OCI-LY7 (cell line): ENCODE data around the gene RUFY2. TPM values are rescaled to one million over a fixed set of nuclear protein-coding genes. Genes with fewer than 3 reads are reported as not detected.
A peak's percentile ranks its signal among the peaks of the same experiment; 100 is the strongest.

ENCODE experiments used
- BruUV-seq: library from RNA; stranded (reverse); fragments of 400-500 nt; replicated peaks from 2 replicates; lab custom pipeline; 2021; lab: Mats Ljungman, UMichigan
- CTCF ChIA-PET: fragments of 300-600 bp; sonication (Branson Sonifier 250); formaldehyde crosslinking; loops from one replicate; lab custom pipeline; 2022; ENCODE audit warnings: antibody characterized with exemption; ENCODE audit not compliant: unreplicated experiment; lab: Charles Lee
- POLR2A ChIA-PET: fragments of 300-600 bp; sonication (Branson Sonifier 250); formaldehyde crosslinking; loops from one replicate; lab custom pipeline; 2022; ENCODE audit warnings: antibody characterized with exemption; lab: Charles Lee
- DNase-seq: peaks from one replicate; pipeline ENCODE4 v3.0.0-alpha.2; 2015; ENCODE audit warnings: low spot score
- H2AFZ ChIP-seq: fragments of 200-600 bp; sonication (generic), shearing (Covaris generic); 2 replicates; pipeline ENCODE4 v1.6.1; 2014; ENCODE audit warnings: mild to moderate bottlenecking, antibody characterized with exemption, low read length, moderate library complexity
- H3K27ac ChIP-seq: fragments of 200-600 bp; sonication (generic); 2 replicates; pipeline ENCODE4 v1.5.1; 2014; ENCODE audit warnings: mixed run types, low read depth, mild to moderate bottlenecking, moderate library complexity, low read length, inconsistent platforms; ENCODE audit not compliant: poor library complexity, severe bottlenecking
- H3K36me3 ChIP-seq: fragments of 200-600 bp; sonication (generic); 2 replicates; pipeline ENCODE4 v1.6.1; 2014; ENCODE audit warnings: mild to moderate bottlenecking, antibody characterized with exemption, low read length, moderate library complexity, mixed read lengths; ENCODE audit not compliant: insufficient read depth
- H3K4me1 ChIP-seq: fragments of 200-600 bp; sonication (generic); 2 replicates; pipeline ENCODE4 v1.5.1; 2014; ENCODE audit warnings: mild to moderate bottlenecking, low read length; ENCODE audit not compliant: insufficient read depth, poor library complexity, severe bottlenecking
- H3K4me2 ChIP-seq: fragments of 200-600 bp; sonication (generic); 2 replicates; pipeline ENCODE4 v1.6.1; 2014; ENCODE audit warnings: mild to moderate bottlenecking, low read length
- H3K4me3 ChIP-seq: fragments of 200-600 bp; sonication (generic); 2 replicates; pipeline ENCODE4 v1.5.1; 2014; ENCODE audit warnings: mild to moderate bottlenecking, low read depth, low read length; ENCODE audit not compliant: poor library complexity, severe bottlenecking
- H3K79me2 ChIP-seq: fragments of 200-600 bp; sonication (generic); 2 replicates; pipeline ENCODE4 v1.6.1; 2016; ENCODE audit warnings: low read depth, mild to moderate bottlenecking, low read length, moderate library complexity, mixed read lengths; ENCODE audit not compliant: insufficient read depth
- H3K9me2 ChIP-seq: fragments of 200-600 bp; sonication (generic); 2 replicates; pipeline ENCODE4 v1.6.1; 2016; ENCODE audit warnings: mild to moderate bottlenecking, low read length, mixed read lengths; ENCODE audit not compliant: insufficient read depth
- H3K9me3 ChIP-seq: fragments of 200-600 bp; sonication (generic); 2 replicates; pipeline ENCODE4 v1.6.1; 2014; ENCODE audit warnings: mild to moderate bottlenecking, mixed run types, low read length, mixed read lengths
- H4K20me1 ChIP-seq: fragments of 200-600 bp; sonication (generic); 2 replicates; pipeline ENCODE4 v1.6.1; 2014; ENCODE audit warnings: mild to moderate bottlenecking, antibody characterized with exemption, low read length, moderate library complexity, mixed read lengths; ENCODE audit not compliant: insufficient read depth
- CTCF ChIP-seq: fragments of 200-600 bp; sonication (generic); conservative IDR thresholded peaks from 2 replicates; pipeline ENCODE4 v1.5.1; 2014; ENCODE audit warnings: mild to moderate bottlenecking, antibody characterized with exemption, low read length, moderate library complexity, mixed read lengths
- EZH2phosphoT487 ChIP-seq: fragments of 200-600 bp; sonication (generic); IDR thresholded peaks from 2 replicates; pipeline ENCODE4 v1.6.1; 2018; ENCODE audit warnings: low read depth, borderline replicate concordance, mild to moderate bottlenecking, mixed run types, antibody characterized with exemption, low read length, moderate library complexity, mixed read lengths
- intact Hi-C: fragments of 100-400 bp; cut with micrococcal nuclease; formaldehyde crosslinking; loops from one replicate; pipeline ENCODE4 v1.10.0; 2022; ENCODE audit not compliant: unreplicated experiment
- total RNA-seq, 2 experiments: library from RNA; depleted of rRNA in 1 of 2; stranded (reverse); fragments of >200 nt in 1 of 2; shearing (Covaris generic) in 1 of 2; gene quantifications; 2 replicates each; pipeline ENCODE4 v1.2.3, GENCODE V29; 2014 to 2022

RUFY2 gene
- total RNA-seq, 2 experiments from 2014 or later, result 16.3 to 17.4 TPM

DNA sequence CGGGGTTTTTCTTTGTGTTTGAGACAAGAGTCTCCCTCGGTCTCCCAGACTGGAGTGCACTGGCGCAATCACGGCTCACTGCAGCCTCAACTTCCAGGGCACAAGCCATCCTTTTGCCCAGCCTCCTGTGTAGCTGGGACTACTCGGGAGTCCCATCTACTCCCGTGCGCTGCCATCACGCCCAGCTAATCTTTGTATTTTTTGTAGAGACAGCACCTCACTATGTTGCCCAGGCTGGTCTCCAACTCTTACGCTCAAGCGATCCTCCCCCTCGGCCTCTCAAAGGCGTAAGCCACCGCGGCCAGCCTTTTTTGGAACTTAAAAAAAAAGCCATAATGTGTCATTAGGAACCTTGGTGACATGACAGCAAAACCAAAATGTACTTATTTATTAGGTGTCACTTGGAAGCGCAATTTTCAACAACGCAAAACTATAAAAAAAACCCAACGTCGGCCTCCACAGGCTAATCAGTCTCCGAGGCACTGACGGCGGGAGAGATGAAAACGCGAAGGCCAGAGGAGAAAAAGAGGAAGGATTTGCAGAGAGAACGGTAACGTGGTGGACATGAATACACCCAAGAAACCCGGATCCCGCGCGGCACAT is 76.1 kb downstream of the RUFY2 start:
- H3K27ac ChIP-seq, result peak overlapping the region; percentile 89
- H3K4me2 ChIP-seq, result peak overlapping the region; percentile 94
- peaks cover 58% of the 10 kb centered on the region for H3K4me1 ChIP-seq
- peak; percentile 51 for DNase-seq
- CTCF ChIA-PET, result no interaction called here
- H3K36me3 ChIP-seq, result peaks cover 37% of the 10 kb centered on the region
- no TSS peak for BruUV-seq
- peaks cover 31% of the 10 kb centered on the region for H4K20me1 ChIP-seq
- no peak for TF ChIP-seq CTCF
- TF ChIP-seq EZH2phosphoT487, result no peak
- intact Hi-C loops, result loop anchor here (2.0 kb wide), 1 partner anchor 256 kb away; the partner anchor contains the start of gene HERC4
- H3K9me3 ChIP-seq, result no peaks in the 10 kb centered on the region
- peak overlapping the region; percentile 85 for H3K4me3 ChIP-seq
- H3K9me2 ChIP-seq, result no peaks in the 10 kb centered on the region
- H3K79me2 ChIP-seq, result peaks cover 45% of the 10 kb centered on the region
- H2AFZ ChIP-seq, result peak overlapping the region; percentile 37; the same call in 1 of the 2 replicates
- POLR2A ChIA-PET, result interaction anchor here (0.6 to 4.3 kb wide), 8 partner anchors 10 to 447 kb away, joined by 3 to 28 read pairs (median 4); partner anchors contain the start of gene SIRT1

DNA sequence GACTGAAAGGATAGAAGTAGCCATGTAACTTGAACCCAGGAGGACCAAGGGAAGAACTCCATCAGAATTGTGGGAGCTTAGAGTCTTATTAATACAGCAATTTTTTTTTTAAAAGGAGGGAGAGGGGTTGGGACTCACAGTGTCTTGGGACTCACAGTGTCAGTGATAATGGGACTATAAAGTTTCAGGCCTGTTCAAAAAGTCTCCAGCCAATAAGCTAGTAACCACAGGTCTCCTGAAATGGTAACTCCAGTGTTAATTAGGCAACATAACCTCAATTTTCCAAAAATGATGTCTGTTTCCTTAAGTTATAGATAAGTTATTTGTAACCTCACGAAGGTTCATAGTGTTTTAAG is 77.6 kb downstream of the RUFY2 start:
- Histone ChIP-seq H3K4me1 (peaks cover 44% of the 10 kb centered on the region), H3K9me2 (no peaks in the 10 kb centered on the region), H3K4me2 (peak overlapping the region; percentile 94; the same call in 1 of the 2 replicates), H4K20me1 (peaks cover 18% of the 10 kb centered on the region), H3K79me2 (peaks cover 30% of the 10 kb centered on the region), H3K27ac (peak overlapping the region; percentile 89), H3K36me3 (peaks cover 23% of the 10 kb centered on the region), H3K9me3 (no peaks in the 10 kb centered on the region), H3K4me3 (no peak overlapping the region), H2AFZ (peak overlapping the region; percentile 79; the same call in 1 of the 2 replicates)
- BruUV-seq, result no TSS peak
- no peak for DNase-seq
- CTCF ChIA-PET, result no interaction called here
- POLR2A ChIA-PET, result interaction anchor here (1.1 to 4.3 kb wide), 5 partner anchors 10 to 493 kb away, joined by 3 to 28 read pairs (median 11); no protein-coding TSS in a partner anchor
- intact Hi-C loops, result no loop called here
- TF ChIP-seq EZH2phosphoT487 (no peak), CTCF (no peak)
